K562 (cell line): ENCODE data around the gene IRX6.

Experiments used
- CTCF ChIP-seq, 3 experiments: IDR thresholded peaks in 2 of 3; conservative IDR thresholded peaks in 1 of 3; 2 replicates each; pipeline ENCODE4 v1.5.1; 2011 to 2012; ENCODE audit warnings: low read length in 3 of 3, mild to moderate bottlenecking in 3 of 3, control low read depth in 2 of 3, improper control_type of control experiment in 1 of 3, inconsistent platforms in 1 of 3, low read depth in 1 of 3, mixed read lengths in 1 of 3, moderate library complexity in 1 of 3; ENCODE audit not compliant: insufficient read depth in 2 of 3
- HDAC6 ChIP-seq: IDR thresholded peaks from 2 replicates; pipeline ENCODE4 v1.6.1; 2012; ENCODE audit warnings: low read depth, mild to moderate bottlenecking, control low read depth, inconsistent platforms, low read length, moderate library complexity
- NRF1 ChIP-seq, 2 experiments: fragments of 450-650 bp; IDR thresholded peaks in 1 of 2; conservative IDR thresholded peaks in 1 of 2; 2 replicates each; pipeline ENCODE4 v1.6.1; 2014; ENCODE audit warnings: mild to moderate bottlenecking in 2 of 2
- PATZ1 ChIP-seq: fragments of 250-450 bp; sonication (Bioruptor Pico); IDR thresholded peaks from 2 replicates; pipeline ENCODE4 v1.5.0; 2020; ENCODE audit warnings: mild to moderate bottlenecking, borderline replicate concordance
- POLR2AphosphoS5 ChIP-seq: IDR thresholded peaks from 2 replicates; pipeline ENCODE4 v1.6.1; 2011; ENCODE audit warnings: mild to moderate bottlenecking, low read depth, low read length, moderate library complexity; ENCODE audit not compliant: control insufficient read depth, insufficient read depth
- SMC3 ChIP-seq: conservative IDR thresholded peaks from 2 replicates; pipeline ENCODE4 v1.6.1; 2011; ENCODE audit warnings: low read depth, low read length, improper control_type of control experiment; ENCODE audit not compliant: insufficient read depth
- SRF ChIP-seq, 2 experiments: fragments of 250-450, 450-650 bp in 1 of 2; sonication (Bioruptor Pico) in 1 of 2; sonication (generic) in 1 of 2; formaldehyde crosslinking; IDR thresholded peaks; 2 replicates each; pipeline versions ENCODE4 v1.5.0 to v1.5.1; 2020 to 2022; ENCODE audit warnings: mild to moderate bottlenecking in 1 of 2, missing genetic modification reagents in 1 of 2
- TEAD4 ChIP-seq, 2 experiments: sonication (generic) in 1 of 2; formaldehyde crosslinking in 1 of 2; IDR thresholded peaks; 2 replicates each; pipeline versions ENCODE4 v1.6.1 to v1.8.0; 2012 to 2022; ENCODE audit warnings: borderline replicate concordance in 1 of 2, inconsistent platforms in 1 of 2, low read length in 1 of 2, mild to moderate bottlenecking in 1 of 2, missing genetic modification reagents in 1 of 2
- ZNF274 ChIP-seq: IDR thresholded peaks from 2 replicates; pipeline ENCODE4 v1.6.1; 2011; ENCODE audit warnings: low read depth, mild to moderate bottlenecking, low read length, moderate library complexity, borderline replicate concordance
- ZNF75A ChIP-seq: fragments of 450-650 bp; formaldehyde crosslinking; IDR thresholded peaks from 2 replicates; pipeline ENCODE4 v1.4.0; 2020; ENCODE audit warnings: mild to moderate bottlenecking

GRCh38 chr16:55326261-55327092 is 2.5 kb downstream of the IRX6 start:
- TF ChIP-seq TEAD4 (IDR thresholded peaks at IDR 0.05; ENCODE audit: low read length) (no peak), TEAD4 (CRISPR knock-in tag; IDR thresholded peaks at IDR 0.05; ENCODE audit: borderline replicate concordance) (no peak), PATZ1 (CRISPR knock-in tag) (no peak), CTCF (IDR thresholded peaks at IDR 0.05 in 2 of 3, conservative IDR thresholded peaks at IDR 0.05 in 1 of 3; ENCODE audit: insufficient read depth in 2 of 3, low read depth in 1 of 3, low read length in 3 of 3) (no peak), POLR2AphosphoS5 (no peak), ZNF274 (no peak), SRF (CRISPR knock-in tag; IDR thresholded peaks at IDR 0.05) (no peak), NRF1 (conservative IDR thresholded peaks at IDR 0.05 in 1 of 2, IDR thresholded peaks at IDR 0.05 in 1 of 2) (no peak), HDAC6 (no peak), SMC3 (no peak), ZNF75A (CRISPR knock-in tag) (no peak)
